WTC11 (cell line): Measurements from ENCODE around the gene POLD1. TPM values are rescaled to one million over a fixed set of nuclear protein-coding genes. Genes with fewer than 3 reads are reported as not detected.

Experiments
- ATAC-seq: fragments of 200-7000 bp; cut with Tn5 transposase; 2 replicates; pipeline ENCODE4 v1.10.0; 2021; ENCODE audit warnings: mild to moderate bottlenecking, moderate library complexity
- CTCF ChIA-PET: fragments of 300-600 bp; sonication (Branson Sonifier 250); formaldehyde crosslinking; loops from one replicate; lab custom pipeline; 2021; ENCODE audit warnings: antibody characterized with exemption; lab: Charles Lee
- POLR2A ChIA-PET: fragments of 350-600 bp; sonication (Branson Sonifier 250); formaldehyde crosslinking; loops from one replicate; lab custom pipeline; 2021; ENCODE audit warnings: antibody characterized with exemption; lab: Charles Lee
- DNase-seq: peaks from one replicate; pipeline ENCODE4 v3.0.0; 2021; ENCODE audit warnings: low spot score
- H3K27ac Mint-ChIP-seq: 2 replicates; pipeline ENCODE4 v1.8.0; 2021; ENCODE audit warnings: mixed read lengths
- H3K27me3 Mint-ChIP-seq: 2 replicates; pipeline ENCODE4 v1.8.0; 2021; ENCODE audit warnings: low read depth, mild to moderate bottlenecking, moderate library complexity, mixed read lengths
- H3K36me3 Mint-ChIP-seq: 2 replicates; pipeline ENCODE4 v1.8.0; 2021; ENCODE audit warnings: mixed read lengths
- H3K4me1 Mint-ChIP-seq: 2 replicates; pipeline ENCODE4 v1.8.0; 2022; ENCODE audit warnings: mixed read lengths
- H3K4me3 Mint-ChIP-seq: 2 replicates; pipeline ENCODE4 v1.8.0; 2021; ENCODE audit warnings: mild to moderate bottlenecking, moderate library complexity, mixed read lengths
- H3K9me3 Mint-ChIP-seq: 2 replicates; pipeline ENCODE4 v1.8.0; 2021; ENCODE audit warnings: mixed read lengths
- CREM ChIP-seq: sonication (generic); formaldehyde crosslinking; IDR thresholded peaks from 2 replicates; pipeline ENCODE4 v1.8.1; 2022; ENCODE audit warnings: mild to moderate bottlenecking, missing genetic modification reagents, moderate library complexity
- EMX1 ChIP-seq: fragments of 250-450 bp; sonication (Bioruptor Pico); IDR thresholded peaks from 2 replicates; pipeline ENCODE4 v1.8.0; 2021; ENCODE audit warnings: mild to moderate bottlenecking
- JUN ChIP-seq: sonication (generic); formaldehyde crosslinking; IDR thresholded peaks from 2 replicates; pipeline ENCODE4 v1.8.0; 2023; ENCODE audit warnings: mild to moderate bottlenecking, missing genetic modification reagents
- NFATC4 ChIP-seq: fragments of 250-450 bp; sonication (Bioruptor Pico); IDR thresholded peaks from 2 replicates; pipeline ENCODE4 v1.9.0; 2021; ENCODE audit warnings: mild to moderate bottlenecking
- NR1H2 ChIP-seq: sonication (generic); formaldehyde crosslinking; IDR thresholded peaks from 2 replicates; pipeline ENCODE4 v1.9.0; 2021; ENCODE audit warnings: mild to moderate bottlenecking, moderate library complexity, missing genetic modification reagents
- SMAD3 ChIP-seq: sonication (generic); formaldehyde crosslinking; IDR thresholded peaks from 2 replicates; pipeline ENCODE4 v1.8.0; 2022; ENCODE audit warnings: missing genetic modification reagents, mild to moderate bottlenecking, borderline replicate concordance
- SP1 ChIP-seq: sonication (generic); formaldehyde crosslinking; conservative IDR thresholded peaks from 2 replicates; pipeline ENCODE4 v1.8.1; 2022; ENCODE audit warnings: missing genetic modification reagents
- ZNF138 ChIP-seq: sonication (generic); formaldehyde crosslinking; conservative IDR thresholded peaks from 2 replicates; pipeline ENCODE4 v1.8.1; 2022; ENCODE audit warnings: mild to moderate bottlenecking, moderate library complexity, missing genetic modification reagents
- ZNF219 ChIP-seq: sonication (generic); formaldehyde crosslinking; IDR thresholded peaks from 2 replicates; pipeline ENCODE4 v1.8.0; 2023; ENCODE audit warnings: missing genetic modification reagents, mild to moderate bottlenecking, borderline replicate concordance
- ZNF423 ChIP-seq: fragments of 250-450 bp; sonication (Bioruptor Pico); IDR thresholded peaks from 2 replicates; pipeline ENCODE4 v2.1.2; 2022; ENCODE audit warnings: mild to moderate bottlenecking, moderate library complexity
- total RNA-seq: library from RNA; stranded (reverse); gene quantifications from 3 replicates; pipeline ENCODE4 v1.2.3, GENCODE V29; 2021
- TF ChIP-seq, protein P1 (sequence below): fragments of 250-450 bp; sonication (Bioruptor Pico); IDR thresholded peaks from 2 replicates; pipeline ENCODE4 v2.1.2; 2022; ENCODE audit warnings: mild to moderate bottlenecking, moderate library complexity
- TF ChIP-seq, protein P2 (sequence below): fragments of 250-450 bp; sonication (Bioruptor Pico); IDR thresholded peaks from 2 replicates; pipeline ENCODE4 v1.9.0; 2021; ENCODE audit warnings: mild to moderate bottlenecking
- TF ChIP-seq, protein P3 (sequence below): sonication (generic); formaldehyde crosslinking; IDR thresholded peaks from 2 replicates; pipeline ENCODE4 v1.8.1; 2022; ENCODE audit warnings: low read depth, missing genetic modification reagents, borderline replicate concordance
- TF ChIP-seq, protein P4 (sequence below): sonication (generic); formaldehyde crosslinking; IDR thresholded peaks from 2 replicates; pipeline ENCODE4 v1.8.0; 2022; ENCODE audit warnings: mild to moderate bottlenecking, missing genetic modification reagents
- TF ChIP-seq, protein P5 (sequence below): sonication (generic); formaldehyde crosslinking; IDR thresholded peaks from 2 replicates; pipeline ENCODE4 v1.8.1; 2022; ENCODE audit warnings: mild to moderate bottlenecking, missing genetic modification reagents, moderate library complexity, borderline replicate concordance
- TF ChIP-seq, protein P6 (sequence below): sonication (generic); formaldehyde crosslinking; IDR thresholded peaks from 2 replicates; pipeline ENCODE4 v1.8.1; 2023; ENCODE audit warnings: mild to moderate bottlenecking, missing genetic modification reagents
- TF ChIP-seq, protein P7 (sequence below): sonication (generic); formaldehyde crosslinking; IDR thresholded peaks from 2 replicates; pipeline ENCODE4 v1.8.1; 2023; ENCODE audit warnings: mild to moderate bottlenecking, missing genetic modification reagents, moderate library complexity
- TF ChIP-seq, protein P8 (sequence below): fragments of 250-450 bp; sonication (Bioruptor Pico); conservative IDR thresholded peaks from 2 replicates; pipeline ENCODE4 v1.9.0; 2021; ENCODE audit warnings: mild to moderate bottlenecking

Gene POLD1
- total RNA-seq, 1 experiment from 2014 or later, result 163 TPM

DNA sequence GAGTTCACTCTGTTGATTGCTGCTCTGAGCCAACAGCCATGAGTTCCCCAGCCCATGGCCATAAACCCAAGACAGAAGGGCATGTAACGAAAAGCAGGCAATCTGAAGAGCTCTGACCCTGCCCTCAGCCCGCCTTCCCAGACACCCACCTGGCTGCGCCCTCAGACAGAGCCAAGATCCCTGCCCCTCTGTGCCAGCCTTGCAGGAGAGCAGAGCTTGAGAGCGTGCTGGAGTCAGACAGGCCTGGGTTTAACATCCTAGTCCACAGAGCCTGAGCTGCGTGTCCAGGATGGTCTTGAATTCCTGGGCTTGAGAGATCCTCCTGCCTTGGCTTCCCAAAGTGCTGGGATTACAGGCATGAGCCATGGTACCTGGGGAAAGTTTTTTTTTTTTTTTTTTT, 73.2 kb downstream of the POLD1 start:
- DNase-seq (no peak), ATAC-seq (no peak)
- no peaks in the 10 kb centered on the region for H3K4me1 Mint-ChIP-seq
- ChIA-PET POLR2A (no interaction called here), CTCF (interaction anchor here (1.6 to 2.5 kb wide), 3 partner anchors 9 to 100 kb away, joined by 3 to 13 read pairs (median 12); no protein-coding TSS in a partner anchor)
- H3K27ac Mint-ChIP-seq, result no peak overlapping the region
- peaks cover 9% of the 10 kb centered on the region for H3K9me3 Mint-ChIP-seq
- no peaks in the 10 kb centered on the region for H3K36me3 Mint-ChIP-seq
- no peak overlapping the region for H3K4me3 Mint-ChIP-seq
- no peaks in the 10 kb centered on the region for H3K27me3 Mint-ChIP-seq
- TF ChIP-seq CREM (CRISPR knock-in tag), result no peak
- TF ChIP-seq, protein P1, sequence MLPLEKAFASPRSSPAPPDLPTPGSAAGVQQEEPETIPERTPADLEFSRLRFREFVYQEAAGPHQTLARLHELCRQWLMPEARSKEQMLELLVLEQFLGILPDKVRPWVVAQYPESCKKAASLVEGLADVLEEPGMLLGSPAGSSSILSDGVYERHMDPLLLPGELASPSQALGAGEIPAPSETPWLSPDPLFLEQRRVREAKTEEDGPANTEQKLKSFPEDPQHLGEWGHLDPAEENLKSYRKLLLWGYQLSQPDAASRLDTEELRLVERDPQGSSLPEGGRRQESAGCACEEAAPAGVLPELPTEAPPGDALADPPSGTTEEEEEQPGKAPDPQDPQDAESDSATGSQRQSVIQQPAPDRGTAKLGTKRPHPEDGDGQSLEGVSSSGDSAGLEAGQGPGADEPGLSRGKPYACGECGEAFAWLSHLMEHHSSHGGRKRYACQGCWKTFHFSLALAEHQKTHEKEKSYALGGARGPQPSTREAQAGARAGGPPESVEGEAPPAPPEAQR, result no peak
- TF ChIP-seq, protein P2, sequence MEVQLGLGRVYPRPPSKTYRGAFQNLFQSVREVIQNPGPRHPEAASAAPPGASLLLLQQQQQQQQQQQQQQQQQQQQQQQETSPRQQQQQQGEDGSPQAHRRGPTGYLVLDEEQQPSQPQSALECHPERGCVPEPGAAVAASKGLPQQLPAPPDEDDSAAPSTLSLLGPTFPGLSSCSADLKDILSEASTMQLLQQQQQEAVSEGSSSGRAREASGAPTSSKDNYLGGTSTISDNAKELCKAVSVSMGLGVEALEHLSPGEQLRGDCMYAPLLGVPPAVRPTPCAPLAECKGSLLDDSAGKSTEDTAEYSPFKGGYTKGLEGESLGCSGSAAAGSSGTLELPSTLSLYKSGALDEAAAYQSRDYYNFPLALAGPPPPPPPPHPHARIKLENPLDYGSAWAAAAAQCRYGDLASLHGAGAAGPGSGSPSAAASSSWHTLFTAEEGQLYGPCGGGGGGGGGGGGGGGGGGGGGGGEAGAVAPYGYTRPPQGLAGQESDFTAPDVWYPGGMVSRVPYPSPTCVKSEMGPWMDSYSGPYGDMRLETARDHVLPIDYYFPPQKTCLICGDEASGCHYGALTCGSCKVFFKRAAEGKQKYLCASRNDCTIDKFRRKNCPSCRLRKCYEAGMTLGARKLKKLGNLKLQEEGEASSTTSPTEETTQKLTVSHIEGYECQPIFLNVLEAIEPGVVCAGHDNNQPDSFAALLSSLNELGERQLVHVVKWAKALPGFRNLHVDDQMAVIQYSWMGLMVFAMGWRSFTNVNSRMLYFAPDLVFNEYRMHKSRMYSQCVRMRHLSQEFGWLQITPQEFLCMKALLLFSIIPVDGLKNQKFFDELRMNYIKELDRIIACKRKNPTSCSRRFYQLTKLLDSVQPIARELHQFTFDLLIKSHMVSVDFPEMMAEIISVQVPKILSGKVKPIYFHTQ (CRISPR knock-in tag), result no peak
- TF ChIP-seq, protein P3, sequence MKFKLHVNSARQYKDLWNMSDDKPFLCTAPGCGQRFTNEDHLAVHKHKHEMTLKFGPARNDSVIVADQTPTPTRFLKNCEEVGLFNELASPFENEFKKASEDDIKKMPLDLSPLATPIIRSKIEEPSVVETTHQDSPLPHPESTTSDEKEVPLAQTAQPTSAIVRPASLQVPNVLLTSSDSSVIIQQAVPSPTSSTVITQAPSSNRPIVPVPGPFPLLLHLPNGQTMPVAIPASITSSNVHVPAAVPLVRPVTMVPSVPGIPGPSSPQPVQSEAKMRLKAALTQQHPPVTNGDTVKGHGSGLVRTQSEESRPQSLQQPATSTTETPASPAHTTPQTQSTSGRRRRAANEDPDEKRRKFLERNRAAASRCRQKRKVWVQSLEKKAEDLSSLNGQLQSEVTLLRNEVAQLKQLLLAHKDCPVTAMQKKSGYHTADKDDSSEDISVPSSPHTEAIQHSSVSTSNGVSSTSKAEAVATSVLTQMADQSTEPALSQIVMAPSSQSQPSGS (CRISPR knock-in tag), result no peak
- no peak for TF ChIP-seq SMAD3 (CRISPR knock-in tag)
- no peak for TF ChIP-seq ZNF219 (CRISPR knock-in tag)
- TF ChIP-seq, protein P4, sequence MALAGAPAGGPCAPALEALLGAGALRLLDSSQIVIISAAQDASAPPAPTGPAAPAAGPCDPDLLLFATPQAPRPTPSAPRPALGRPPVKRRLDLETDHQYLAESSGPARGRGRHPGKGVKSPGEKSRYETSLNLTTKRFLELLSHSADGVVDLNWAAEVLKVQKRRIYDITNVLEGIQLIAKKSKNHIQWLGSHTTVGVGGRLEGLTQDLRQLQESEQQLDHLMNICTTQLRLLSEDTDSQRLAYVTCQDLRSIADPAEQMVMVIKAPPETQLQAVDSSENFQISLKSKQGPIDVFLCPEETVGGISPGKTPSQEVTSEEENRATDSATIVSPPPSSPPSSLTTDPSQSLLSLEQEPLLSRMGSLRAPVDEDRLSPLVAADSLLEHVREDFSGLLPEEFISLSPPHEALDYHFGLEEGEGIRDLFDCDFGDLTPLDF (CRISPR knock-in tag), result no peak
- TF ChIP-seq, protein P5, sequence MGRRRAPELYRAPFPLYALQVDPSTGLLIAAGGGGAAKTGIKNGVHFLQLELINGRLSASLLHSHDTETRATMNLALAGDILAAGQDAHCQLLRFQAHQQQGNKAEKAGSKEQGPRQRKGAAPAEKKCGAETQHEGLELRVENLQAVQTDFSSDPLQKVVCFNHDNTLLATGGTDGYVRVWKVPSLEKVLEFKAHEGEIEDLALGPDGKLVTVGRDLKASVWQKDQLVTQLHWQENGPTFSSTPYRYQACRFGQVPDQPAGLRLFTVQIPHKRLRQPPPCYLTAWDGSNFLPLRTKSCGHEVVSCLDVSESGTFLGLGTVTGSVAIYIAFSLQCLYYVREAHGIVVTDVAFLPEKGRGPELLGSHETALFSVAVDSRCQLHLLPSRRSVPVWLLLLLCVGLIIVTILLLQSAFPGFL (CRISPR knock-in tag), result no peak

DNA sequence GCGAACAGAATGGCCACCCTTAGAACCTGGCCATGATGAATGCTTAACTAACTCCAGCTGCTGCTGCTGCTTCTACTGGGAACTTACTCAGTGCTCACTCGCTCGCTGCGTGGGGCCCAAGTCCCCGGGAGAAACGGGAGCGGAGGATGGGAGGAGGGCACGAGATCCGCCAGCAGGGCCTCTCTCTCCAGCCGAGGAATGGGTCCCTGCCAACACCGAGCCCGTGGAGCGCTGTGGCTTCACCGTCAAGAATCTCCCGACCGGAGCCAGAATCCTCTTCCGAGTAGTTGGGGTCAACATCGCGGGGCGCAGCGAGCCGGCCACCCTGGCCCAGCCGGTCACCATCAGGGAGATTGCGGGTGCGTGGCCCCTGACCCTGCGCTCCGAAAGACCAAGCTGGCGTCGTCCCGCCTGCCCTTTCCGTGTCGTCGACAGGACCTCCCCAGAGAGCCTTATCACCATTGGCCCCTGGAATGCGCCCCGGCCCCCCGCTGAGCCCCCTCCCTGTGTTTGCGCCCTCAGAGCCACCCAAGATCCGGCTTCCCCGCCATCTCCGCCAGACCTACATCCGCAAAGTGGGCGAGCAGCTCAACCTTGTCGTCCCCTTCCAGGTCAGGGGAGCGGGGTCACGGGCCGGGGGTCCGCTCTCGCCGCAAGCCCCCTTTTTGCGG, 74.4 kb downstream of the POLD1 start:
- H3K4me1 Mint-ChIP-seq, result no peaks in the 10 kb centered on the region
- CTCF ChIA-PET, result interaction anchor here (0.6 to 2.5 kb wide), 5 partner anchors 7 to 129 kb away, joined by 3 to 13 read pairs (median 4); partner anchors contain the start of gene KCNC3
- DNase-seq (no peak), ATAC-seq (no peak)
- H3K27me3 Mint-ChIP-seq, result no peaks in the 10 kb centered on the region; the same call in 1 of the 2 replicates
- POLR2A ChIA-PET, result no interaction called here
- H3K4me3 Mint-ChIP-seq, result no peak overlapping the region
- H3K27ac Mint-ChIP-seq, result no peak overlapping the region
- no peaks in the 10 kb centered on the region for H3K36me3 Mint-ChIP-seq
- peaks cover 9% of the 10 kb centered on the region for H3K9me3 Mint-ChIP-seq
- TF ChIP-seq, protein P6, sequence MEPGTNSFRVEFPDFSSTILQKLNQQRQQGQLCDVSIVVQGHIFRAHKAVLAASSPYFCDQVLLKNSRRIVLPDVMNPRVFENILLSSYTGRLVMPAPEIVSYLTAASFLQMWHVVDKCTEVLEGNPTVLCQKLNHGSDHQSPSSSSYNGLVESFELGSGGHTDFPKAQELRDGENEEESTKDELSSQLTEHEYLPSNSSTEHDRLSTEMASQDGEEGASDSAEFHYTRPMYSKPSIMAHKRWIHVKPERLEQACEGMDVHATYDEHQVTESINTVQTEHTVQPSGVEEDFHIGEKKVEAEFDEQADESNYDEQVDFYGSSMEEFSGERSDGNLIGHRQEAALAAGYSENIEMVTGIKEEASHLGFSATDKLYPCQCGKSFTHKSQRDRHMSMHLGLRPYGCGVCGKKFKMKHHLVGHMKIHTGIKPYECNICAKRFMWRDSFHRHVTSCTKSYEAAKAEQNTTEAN (CRISPR knock-in tag), result no peak
- no peak for TF ChIP-seq ZNF423 (CRISPR knock-in tag)
- TF ChIP-seq ZNF138 (CRISPR knock-in tag), result no peak
- TF ChIP-seq, protein P4 (CRISPR knock-in tag), result no peak
- no peak for TF ChIP-seq SP1
- TF ChIP-seq, protein P7, sequence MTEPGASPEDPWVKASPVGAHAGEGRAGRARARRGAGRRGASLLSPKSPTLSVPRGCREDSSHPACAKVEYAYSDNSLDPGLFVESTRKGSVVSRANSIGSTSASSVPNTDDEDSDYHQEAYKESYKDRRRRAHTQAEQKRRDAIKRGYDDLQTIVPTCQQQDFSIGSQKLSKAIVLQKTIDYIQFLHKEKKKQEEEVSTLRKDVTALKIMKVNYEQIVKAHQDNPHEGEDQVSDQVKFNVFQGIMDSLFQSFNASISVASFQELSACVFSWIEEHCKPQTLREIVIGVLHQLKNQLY (CRISPR knock-in tag), result no peak
- no peak for TF ChIP-seq EMX1
- TF ChIP-seq, protein P8, sequence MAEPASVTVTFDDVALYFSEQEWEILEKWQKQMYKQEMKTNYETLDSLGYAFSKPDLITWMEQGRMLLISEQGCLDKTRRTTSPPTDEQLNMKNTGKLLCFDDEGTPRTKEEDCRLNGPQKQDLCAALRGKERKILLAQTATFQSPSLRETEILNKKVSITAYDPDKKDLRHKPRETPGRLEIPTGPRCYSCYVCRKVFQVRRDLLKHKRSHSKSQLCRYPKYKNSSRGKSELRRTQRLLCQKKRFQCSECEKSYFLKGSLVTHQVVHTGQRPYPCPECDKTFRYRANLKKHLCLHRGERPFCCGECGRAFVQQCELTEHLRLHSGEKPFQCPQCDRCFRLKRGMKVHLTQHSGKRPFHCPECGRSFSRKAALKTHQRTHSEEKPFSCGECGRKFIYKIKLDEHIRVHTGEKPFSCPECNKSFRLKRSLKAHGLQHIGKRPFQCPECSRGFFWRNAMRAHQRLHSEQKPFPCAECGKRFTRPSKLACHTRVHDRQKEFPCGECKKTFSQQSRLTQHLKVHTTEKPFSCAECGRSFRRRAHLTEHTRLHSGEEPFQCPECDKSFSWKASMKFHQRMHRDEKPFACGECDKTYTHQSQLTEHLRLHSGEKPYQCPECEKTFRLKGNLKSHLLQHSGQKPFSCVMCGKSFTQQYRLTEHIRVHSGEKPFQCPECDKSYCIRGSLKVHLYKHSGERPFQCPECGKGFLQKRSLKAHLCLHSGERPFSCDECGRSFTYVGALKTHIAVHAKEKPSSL (CRISPR knock-in tag), result no peak
- TF ChIP-seq NFATC4 (CRISPR knock-in tag), result no peak
- no peak for TF ChIP-seq NR1H2 (CRISPR knock-in tag)
- TF ChIP-seq JUN (CRISPR knock-in tag), result no peak
